Tongue (tissue), 2 donors: ENCODE results near the gene LRRC4C. TPM values are rescaled to one million over a fixed set of nuclear protein-coding genes. Genes with fewer than 3 reads are reported as not detected.

ENCODE experiments used
- DNase-seq: peaks from one replicate; pipeline ENCODE4 v3.0.0-alpha.2; 2015
- total RNA-seq: library from RNA; depleted of rRNA; stranded (reverse); fragments of >200 nt; gene quantifications from one replicate; pipeline ENCODE4 v1.2.3, GENCODE V29; 2014

Gene LRRC4C
- total RNA-seq, 1 donor from 2014 or later: 4.7 TPM

DNA sequence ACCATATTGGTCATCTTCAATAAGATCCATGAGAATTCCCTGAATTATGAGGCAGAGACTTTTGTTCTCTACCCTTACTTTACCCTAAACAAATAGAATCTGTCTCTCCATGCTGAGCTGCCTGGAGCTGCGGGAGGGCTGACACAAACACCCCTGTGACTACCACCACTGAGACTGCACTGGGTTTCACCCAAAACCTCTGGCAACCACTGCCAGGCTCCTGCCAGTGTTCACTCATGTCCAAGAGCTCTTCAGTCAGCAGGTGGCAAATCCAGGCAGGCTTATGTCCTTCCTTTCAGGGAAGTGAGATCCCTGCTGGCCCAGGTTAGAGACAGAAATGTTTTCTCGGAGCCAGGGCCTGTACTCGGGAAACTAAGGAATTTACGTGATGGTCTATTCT, 1105.3 kb downstream of the LRRC4C start:
- DNase-seq: no peak

DNA sequence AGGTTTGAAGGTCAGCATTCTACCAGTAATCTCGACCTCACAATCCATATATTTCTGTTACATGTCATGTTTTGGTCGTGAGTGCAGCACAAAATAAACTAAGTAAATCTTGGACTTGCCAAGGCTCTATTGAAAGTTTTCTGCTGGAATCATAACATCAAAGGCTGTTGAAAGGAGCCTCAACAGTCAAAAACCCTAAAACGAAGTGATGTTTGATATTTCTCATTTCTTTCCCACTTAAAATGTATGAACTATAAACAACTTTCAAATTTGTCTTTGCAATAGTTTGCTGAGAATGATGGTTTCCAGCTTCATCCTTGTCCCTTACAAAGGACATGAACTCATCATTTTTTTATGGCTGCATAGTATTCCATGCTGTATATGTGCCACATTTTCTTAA, 1118.5 kb downstream of the LRRC4C start:
- no peak for DNase-seq

DNA sequence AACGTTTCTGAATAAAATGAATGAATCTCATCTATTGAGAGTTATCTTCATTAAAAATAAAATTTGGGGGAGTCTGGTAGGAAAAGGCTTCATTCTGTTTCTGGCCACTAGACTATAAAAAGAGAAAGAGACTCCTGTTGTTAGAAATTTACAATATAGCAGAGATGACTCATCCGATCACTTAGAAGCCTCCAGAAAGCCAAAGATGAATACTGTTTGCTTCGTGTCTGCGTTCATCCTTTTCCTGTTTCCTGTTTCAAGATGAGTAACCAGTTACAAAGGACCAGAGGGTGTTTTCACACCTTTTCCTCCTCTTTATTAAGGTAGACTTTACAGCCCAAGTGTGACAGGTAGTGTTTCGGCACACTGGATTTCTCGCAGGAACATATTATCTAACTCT, 1120.7 kb downstream of the LRRC4C start:
- DNase-seq: no peak

DNA sequence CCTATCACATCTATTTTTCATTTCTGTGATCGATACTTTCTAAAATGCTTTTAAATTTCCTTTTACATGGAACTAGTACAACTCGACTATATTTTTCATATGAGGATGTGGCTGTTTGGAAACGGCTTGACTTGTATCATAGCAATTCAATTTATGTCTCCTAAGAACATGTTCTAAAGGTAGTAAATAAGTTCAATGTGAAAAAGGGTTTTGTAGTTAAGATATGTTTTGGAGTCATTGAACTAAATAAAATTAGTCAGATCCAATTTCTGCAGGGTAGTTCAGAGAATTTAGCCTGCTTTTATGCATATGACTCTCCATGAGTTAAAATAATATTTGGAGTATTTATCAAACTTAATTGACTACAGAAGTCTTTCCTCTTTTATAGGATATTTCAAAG, 1121.4 kb downstream of the LRRC4C start:
- no peak for DNase-seq

DNA sequence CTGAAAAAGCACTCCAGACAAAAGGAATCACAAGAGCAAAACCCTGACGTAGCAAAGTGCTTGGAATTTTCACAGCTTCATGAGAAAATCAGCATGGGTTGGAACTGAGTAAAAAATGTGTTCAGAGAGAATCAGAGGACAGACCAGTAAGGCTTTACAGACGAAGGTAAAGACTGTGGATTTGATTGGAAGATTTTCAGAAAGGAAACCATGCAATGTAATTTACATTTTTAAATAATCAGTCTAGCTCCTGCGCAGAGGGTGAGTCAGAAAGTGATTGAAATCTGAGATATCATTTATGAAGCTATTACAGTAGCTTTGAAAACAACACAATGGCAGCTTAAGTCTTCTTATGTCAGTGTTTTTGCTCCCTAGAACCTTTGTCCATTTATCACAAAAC, 1122.3 kb downstream of the LRRC4C start:
- no peak for DNase-seq

DNA sequence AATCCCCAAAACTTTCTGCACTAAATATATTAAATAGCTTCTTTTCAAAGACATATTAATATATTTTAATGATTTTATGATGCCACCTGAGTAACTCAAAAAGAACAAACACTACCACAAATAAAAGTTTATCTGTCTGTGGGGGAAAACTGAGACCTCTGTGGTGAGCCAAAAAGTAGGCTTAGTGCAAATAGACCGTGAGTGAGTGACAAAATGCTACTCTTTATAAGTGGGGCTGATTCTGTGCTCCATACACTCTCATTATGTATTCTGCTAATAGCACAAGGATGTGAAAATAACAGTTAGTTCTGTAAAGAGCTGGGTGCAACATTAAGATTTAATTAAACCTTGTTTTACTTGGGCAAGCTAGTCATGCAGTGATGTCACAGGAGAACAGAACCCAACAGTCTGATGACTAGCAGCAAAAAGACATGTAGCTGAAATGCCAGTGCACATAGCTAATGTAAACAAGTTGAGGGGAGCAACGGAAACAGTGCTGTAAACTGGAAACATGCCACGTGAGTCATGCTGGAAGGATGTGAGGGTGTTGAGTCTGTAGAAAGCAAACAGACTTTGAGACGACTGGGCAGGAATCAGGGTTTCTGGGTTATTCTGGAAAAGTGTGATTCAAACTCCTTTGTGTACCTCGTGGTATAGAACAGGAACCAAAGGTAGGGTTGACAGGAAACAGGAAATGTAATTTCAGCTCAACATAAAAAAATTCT, 1130.4 kb downstream of the LRRC4C start:
- peak; percentile 90 for DNase-seq

DNA sequence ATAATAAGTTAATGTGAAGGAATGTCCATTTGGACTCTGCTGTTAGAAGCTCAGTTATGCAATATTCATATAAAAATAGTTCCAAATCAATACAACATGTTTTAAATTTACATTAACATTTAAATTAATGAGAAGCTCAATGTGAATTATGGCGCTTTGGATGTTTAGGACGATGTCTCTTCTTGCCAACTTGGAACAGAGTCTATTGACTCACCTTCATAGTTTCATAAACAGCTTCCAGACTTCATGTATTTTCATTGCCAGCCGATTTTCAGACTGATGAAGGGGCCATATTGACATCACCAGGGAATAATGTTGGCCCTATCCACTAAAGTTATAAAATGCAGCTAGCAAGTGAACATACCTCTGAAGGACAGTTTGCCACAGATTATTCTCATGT, 1136.2 kb downstream of the LRRC4C start:
- peak; percentile 53 for DNase-seq

DNA sequence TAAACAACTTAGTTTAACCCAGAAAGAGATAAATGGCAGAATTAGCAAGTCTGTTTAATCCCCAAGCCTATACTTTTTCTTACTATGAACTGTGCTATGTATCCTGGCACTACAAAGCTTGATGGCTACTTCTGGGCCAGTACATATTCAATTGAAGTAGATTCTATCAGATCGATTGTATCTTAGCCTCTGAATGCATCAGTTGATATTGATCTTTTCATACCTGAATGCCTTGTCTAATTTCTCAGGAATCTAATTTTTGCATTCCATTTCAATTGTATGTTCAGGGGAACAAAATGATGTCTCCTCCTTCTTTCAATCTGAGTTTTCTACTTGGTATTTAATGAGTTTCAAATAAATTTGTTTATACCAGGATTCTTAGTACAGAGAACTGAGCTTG, 1137.9 kb downstream of the LRRC4C start:
- no peak for DNase-seq

DNA sequence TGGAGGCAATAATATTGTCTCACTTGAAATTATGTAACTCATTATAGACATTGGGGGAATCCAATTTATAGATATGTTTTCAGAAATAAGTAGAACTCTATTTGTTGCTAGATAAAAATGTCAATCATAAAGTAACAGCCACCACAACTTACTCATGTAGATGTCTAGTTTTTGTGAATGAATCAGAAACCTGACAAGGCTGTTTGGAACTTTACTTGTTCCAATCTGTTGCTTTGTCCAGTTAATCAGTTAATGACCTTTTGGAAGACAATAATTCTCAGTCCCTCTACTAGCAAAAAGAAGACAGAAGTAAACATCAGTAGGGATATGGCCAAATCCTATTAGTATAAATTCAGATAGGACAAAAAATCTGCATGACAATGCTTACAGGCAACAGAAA, 1143.3 kb downstream of the LRRC4C start:
- DNase-seq: no peak

DNA sequence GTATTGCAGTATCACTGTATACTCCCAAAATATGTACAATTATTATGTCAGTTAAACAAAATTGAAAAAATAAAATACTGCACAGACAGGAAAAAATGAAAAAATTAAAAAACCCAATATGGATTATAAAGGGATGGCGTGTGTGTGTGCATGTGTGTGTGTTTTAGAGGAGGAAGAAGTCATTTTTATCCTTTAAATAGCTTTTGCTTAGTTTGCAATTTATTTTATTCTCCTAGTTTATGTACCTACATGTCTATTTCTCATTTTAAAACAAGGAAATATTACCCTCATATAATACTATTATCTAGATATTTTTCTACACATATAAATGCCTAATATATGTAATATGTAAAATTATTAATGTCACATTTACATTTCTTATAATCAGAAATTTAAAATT, 1144.3 kb downstream of the LRRC4C start:
- no peak for DNase-seq

DNA sequence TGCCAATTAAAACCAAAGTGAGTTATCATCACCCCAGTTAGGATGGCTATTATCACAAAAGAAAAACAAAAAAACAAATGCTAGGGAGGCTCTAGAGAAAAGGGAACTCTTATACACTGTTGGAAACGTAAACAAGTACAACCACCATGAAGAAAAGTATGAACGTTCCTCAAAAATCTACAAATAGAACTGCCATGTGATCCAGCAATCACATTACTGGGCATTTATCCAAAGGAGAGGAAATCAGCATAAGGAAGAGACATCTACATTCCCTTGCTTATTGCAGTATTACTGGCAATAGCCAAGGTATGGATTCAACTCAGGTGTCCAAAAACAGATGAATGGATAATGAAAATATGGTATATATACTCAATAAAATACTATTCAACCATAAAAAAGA, 1145.1 kb downstream of the LRRC4C start:
- DNase-seq: no peak

DNA sequence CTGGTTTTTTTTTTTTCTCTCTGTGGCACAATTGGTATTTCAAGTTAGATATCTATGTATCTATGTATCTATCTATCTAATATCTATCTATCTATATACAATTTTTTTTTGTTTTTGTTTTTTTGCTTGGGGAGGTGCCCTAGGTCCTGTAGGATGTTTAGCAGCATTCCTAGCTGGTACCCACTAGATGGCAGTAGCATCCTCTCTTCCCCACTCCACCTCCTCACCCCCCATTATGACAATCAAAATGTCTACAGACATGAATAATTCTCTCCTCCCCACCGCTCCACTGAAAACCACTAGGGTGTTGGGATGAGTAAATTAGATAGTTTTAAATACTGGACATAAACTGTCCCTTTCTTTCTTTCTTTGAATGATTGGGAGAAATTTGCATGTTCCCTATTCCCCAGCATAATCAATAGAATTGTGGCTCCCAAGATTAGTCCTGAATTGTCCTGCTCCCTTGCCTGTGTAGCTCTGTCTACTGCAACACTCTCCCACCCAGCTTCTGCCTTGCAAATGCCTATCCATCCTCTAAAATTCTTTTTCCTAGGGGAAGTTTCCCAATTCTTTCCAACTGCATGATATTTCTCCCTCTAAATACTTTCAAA, 1152.4 kb downstream of the LRRC4C start:
- peak; percentile 32 for DNase-seq

DNA sequence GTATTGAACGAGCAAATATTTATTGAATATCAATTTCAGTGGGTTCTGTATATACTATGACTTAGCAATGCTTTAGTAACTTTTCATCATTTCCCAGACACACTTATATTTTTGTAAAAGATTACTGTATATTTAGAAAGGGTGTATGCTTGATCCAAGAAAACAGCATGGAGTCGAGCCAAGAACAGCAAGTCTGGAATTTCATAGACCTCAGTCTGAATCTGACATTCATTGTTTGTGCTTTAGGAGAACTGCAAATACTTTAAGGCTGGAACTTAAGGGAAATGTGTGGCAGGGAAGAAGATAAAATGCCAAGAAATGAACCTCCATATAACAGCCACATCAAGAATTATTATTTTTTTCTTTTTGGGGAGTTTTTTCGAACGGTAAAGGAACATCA, 1156.8 kb downstream of the LRRC4C start:
- peak; percentile 59 for DNase-seq

DNA sequence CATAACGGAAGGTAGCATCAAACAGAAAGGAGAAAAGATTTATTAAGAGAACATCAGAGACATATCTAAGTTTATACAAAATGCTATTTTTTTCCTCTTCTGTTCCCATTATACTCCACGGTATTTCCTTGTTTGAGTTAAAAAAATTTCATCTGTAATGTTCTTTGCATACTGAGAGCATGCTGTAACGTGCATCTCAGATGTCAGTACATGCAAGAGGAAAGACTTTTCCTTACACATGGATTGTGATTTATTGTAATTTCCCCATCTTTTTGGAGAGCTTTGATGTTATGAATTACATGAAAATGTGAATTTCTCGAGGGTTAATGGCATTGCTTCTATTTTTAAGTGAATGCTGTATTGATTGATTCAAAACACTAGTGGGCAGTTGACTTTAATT, 1164.0 kb downstream of the LRRC4C start:
- no peak for DNase-seq

DNA sequence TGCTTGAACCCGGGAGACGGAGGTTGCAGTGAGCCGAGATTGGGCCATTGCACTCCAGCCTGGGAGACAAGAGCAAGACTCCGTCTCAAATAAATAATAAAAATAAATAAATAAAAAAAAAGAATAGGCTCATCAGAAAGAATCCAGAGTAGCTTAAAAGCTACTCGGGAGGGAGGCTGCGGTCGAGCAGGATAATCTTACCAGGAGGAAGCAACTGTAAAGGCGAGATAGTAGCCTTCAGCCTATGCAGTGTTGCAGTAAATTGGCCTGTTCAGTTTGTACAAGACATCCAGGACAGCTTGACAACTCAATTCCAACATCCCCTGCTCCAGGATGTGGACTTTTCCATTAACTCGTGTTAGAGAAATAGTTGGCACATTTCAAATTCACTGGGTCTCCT, 1164.7 kb downstream of the LRRC4C start:
- DNase-seq: no peak

DNA sequence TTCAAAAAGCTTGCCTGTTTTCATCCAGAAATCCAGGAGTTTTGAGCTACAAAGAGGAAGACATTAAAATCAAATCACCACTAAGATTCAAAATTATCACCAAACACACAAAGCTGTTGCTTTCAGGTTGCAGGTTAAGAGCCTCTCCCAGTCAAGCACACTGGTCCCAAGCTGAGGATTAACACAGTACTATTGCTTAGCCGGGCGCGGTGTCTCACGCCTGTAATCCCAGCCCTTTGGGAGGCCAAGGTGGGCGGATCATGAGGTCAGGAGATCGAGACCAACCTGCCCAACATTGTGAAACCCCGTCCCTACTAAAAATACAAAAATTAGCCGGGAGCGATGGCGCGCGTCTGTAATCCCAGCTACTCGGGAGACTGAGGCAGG, 1165.1 kb downstream of the LRRC4C start:
- no peak for DNase-seq

DNA sequence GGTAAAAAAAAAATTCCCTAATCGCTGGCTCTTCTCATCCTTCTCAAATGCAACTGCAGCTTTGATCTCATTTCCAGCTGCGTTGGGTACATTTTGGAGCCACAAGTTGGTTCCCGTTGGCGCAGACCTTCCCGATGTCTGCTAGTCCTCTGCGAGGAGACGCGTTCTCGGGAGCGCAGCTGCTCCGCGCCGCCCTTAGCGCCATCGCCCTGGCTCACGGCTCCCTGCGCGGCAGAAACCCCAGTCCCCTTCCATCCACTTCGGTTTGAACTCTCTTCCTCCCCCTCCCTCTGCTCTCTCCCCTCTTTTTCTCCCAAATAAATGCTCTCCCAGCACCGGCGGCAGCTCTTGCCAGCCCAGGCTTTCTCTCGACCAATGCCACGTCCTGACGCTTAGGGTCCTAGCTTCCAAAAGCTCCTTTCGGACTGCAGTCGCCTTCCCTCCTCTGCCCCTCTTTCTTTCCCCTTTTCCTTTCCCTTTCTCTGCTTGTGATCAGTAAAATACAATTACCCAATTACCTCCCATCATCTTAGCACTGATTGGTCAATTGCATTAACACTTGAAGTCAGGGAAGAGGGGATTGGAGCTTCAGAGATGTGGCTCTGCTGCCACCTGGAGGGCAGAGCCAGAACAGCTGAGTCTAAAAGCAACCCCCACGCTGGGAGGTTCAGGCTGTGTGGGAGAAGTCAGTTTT, 1165.7 kb downstream of the LRRC4C start:
- DNase-seq: peak; percentile 94

DNA sequence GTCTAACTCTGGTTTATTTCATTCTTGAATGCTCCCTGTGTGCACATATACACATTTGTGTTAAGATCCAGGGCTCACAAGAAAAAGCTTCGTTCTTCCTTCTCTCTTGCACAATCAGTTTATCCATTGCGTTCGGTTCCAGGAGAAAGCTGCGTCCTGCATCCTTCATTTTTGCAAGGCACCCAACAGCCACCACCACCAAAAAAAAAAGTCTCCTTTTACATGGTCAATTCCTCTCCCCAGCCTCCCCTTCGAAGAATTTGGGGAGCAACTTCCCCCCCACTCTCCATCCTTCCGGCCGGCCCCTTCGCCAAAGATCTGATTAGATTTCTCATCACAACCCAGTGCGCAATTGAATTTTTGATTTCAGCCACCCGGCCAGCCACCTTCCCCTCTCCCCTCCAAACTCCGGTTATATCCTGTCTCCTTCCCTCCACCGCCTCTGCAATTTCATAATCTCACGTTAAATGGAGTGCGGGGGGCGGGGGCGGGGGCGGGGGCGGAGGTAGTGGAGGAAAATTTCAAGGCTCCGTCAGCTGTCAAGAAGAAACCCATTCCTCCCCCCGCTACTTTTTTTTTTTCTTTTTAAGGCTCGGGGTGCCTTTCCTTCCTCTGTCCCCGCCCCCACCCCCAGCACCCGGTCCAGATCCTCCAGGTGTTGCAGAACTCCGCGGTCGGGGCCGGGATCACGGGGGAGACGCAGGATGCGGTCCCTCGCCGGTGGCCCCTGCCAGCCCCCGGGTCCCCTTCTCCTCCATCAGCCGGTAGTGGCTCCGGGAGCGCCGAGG, 1166.5 kb downstream of the LRRC4C start:
- DNase-seq: peak; percentile 71

DNA sequence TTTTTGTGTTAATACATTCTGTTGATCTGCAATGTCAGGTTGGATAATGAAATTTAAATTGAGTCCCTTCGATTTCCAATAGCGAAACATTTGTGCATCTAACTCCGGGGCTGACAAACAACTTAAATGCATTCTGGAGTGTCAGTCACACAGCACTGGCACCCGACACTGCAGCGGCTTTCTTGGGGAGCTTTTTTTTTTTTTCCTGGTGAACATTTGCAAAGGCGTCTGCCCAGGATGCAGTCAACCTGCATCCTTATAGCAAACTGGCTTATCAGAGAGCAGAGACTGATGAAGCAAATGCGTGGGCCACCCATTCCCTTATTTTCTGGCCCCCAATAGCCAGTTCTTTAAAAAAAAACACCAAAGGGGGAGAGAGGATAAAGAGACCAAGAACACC, 1167.7 kb downstream of the LRRC4C start:
- no peak for DNase-seq

DNA sequence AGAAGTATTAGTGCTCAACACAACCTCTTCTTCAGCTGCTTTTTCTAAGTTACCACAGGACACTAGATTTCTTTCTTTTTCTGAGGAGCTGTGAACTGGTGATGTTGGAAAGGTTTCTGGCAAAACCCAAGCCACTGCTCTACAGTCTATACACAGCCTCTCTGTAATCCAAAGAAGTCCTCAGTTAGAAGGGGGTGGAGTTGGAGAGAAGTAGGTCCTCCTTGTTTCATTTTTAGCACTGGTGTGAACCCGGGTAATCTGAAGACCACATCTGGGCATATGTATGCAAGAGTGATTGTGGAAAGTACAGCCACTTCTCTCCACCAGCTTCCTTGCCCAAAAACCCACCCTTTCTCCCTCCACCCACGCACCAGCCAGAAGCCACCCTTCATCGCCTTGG, 1168.1 kb downstream of the LRRC4C start:
- peak; percentile 26 for DNase-seq

DNA sequence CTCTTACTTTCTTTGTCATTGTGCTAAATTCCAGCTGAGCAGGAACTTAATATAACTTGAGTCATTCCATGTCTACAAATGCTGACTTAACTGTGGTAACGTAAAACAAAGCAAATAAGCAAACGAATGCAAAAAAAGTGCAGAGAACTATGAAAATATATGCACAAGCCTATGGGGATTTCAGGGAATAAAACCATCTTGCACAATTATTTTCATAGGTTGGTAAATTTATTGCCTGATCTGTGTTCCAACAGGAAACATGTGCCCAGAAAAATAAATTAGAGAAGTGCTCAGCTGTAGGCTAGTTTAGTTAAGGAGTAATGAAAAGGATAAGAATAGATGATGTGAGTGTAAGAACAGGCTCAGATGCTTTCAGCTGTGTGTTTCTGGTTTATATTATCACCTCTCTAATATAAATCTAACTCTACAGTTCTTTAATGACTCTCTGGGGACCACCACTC, 1169.3 kb downstream of the LRRC4C start:
- peak; percentile 53 for DNase-seq

DNA sequence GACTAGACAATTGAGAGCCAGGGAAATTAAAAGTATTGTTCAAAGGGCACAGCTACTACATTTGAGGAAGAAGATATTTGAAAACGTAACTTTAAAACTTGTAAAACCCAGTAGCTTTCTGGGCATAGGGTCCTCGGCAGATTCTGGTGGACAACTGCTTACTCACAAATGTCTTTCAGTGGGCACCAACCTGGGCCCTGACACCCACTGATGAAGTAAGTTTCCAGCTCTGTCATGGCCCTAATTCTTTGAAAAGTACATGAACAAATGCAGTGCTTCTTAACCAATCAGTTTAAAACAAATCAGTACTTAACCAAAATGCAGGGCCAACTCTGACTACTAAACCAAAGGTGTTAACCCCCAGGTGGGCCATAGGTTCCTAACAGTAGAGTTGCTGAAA, 1170.1 kb downstream of the LRRC4C start:
- DNase-seq: no peak
